Sigmoid colon (tissue), 7 donors: ENCODE results near the gene DSTN. TPM values are rescaled to one million over a fixed set of nuclear protein-coding genes. Genes with fewer than 3 reads are reported as not detected.

ENCODE experiments used
- DNase-seq: peaks from one replicate; pipeline ENCODE4 v3.0.0-alpha.2; 2019
- H3K27ac ChIP-seq, 4 donors: fragments of 200-600 bp; sonication (generic); one replicate each; pipeline ENCODE4 v1.5.1; 2016 to 2019; ENCODE audit warnings: mild to moderate bottlenecking in 1 of 4
- H3K27me3 ChIP-seq, 3 donors: fragments of 200-600 bp; sonication (generic); one replicate each; pipeline ENCODE4 v1.5.1; 2019; ENCODE audit warnings: mild to moderate bottlenecking in 1 of 3
- H3K36me3 ChIP-seq, 4 donors: fragments of 200-600 bp; sonication (generic); one replicate each; pipeline ENCODE4 v1.5.1; 2016 to 2019
- H3K4me1 ChIP-seq, 4 donors: fragments of 200-600 bp; sonication (generic); one replicate each; pipeline ENCODE4 v1.5.1; 2017 to 2019
- H3K4me3 ChIP-seq, 4 donors: fragments of 200-600 bp; sonication (generic); one replicate each; pipeline ENCODE4 v1.5.1; 2017 to 2019; ENCODE audit warnings: mild to moderate bottlenecking in 2 of 4, moderate library complexity in 1 of 4
- H3K9me3 ChIP-seq, 4 donors: fragments of 200-600 bp in 3 of 4; sonication (generic) in 3 of 4; one replicate each; pipeline versions ENCODE4 v1.5.1 to v1.6.1; 2013 to 2019
- EP300 ChIP-seq, 4 donors: sonication (generic); formaldehyde crosslinking; IDR thresholded peaks; one replicate each; pipeline ENCODE4 v1.6.1; 2017; ENCODE audit warnings: antibody characterized with exemption in 4 of 4
- POLR2A ChIP-seq, 2 donors: fragments of 450-650 bp; IDR thresholded peaks; one replicate each; pipeline ENCODE4 v1.6.1; 2016; ENCODE audit warnings: antibody characterized with exemption in 2 of 2, mild to moderate bottlenecking in 2 of 2, moderate library complexity in 2 of 2
- POLR2AphosphoS5 ChIP-seq, 4 donors: sonication (generic); formaldehyde crosslinking; IDR thresholded peaks; one replicate each; pipeline ENCODE4 v1.6.1; 2017; ENCODE audit warnings: antibody characterized with exemption in 4 of 4
- WGBS, 2 donors: extraction: QIAGEN DNeasy Blood & Tissue Kit; methylation state at CpG; one replicate each; pipeline ENCODE4 v1.1.7; 2013; 5-methylcytosine and 5-hydroxymethylcytosine counted together
- intact Hi-C: fragments of 100-400 bp; cut with DNase I; formaldehyde crosslinking; loops from one replicate; pipeline ENCODE4 v1.15.1; 2023
- polyA plus RNA-seq, 3 donors: library from polyadenylated mRNA; stranded (reverse); fragments of 200-250 nt; gene quantifications; one replicate each; pipeline ENCODE4 v1.2.3, GENCODE V29; 2013
- total RNA-seq, 4 donors: library from RNA; depleted of rRNA; stranded (reverse); fragments of >200 nt; gene quantifications; one replicate each; pipeline ENCODE4 v1.1.0, GENCODE V29; 2016
- TF ChIP-seq, protein P1 (sequence below), 4 experiments: fragments of 450-650 bp in 3 of 4; fragments of 200-600 bp in 1 of 4; IDR thresholded peaks; one replicate each; pipeline ENCODE4 v1.5.1; 2016 to 2019; ENCODE audit warnings: antibody characterized with exemption in 4 of 4, mild to moderate bottlenecking in 3 of 4, moderate library complexity in 2 of 4
- donor health status: healthy with polysubstance abuse.
- donor health status: Bipolar disorder and iron deficiency.
- donor health status: healthy.

The DSTN gene
- total and polyA plus RNA-seq, 7 donors: 429 to 2,237 (median 1,872) TPM

DNA sequence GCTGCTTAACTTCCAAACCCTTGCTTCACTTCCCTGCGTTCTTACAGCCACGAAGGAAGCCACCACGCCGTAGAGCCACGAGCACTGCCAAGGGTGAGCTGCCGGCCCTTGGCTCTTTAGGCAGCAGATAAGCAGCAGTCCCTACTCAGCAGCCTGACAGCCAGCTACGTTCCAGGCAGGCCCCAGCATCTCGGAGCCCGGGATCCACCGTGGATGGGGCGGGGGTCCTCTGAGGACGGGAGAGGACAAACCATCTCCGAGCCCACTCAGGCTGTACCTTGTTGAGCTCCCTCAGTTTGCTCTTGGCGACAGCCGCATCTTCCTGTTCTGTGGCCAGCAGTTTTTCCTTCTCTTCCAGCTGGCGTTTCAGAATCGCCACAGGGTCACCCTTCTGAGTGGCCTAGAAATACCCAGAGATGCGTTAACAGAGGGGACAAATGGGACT, 71.7 kb downstream of the DSTN start:
- Histone ChIP-seq H3K27me3 (no peaks in the 10 kb centered on the region), H3K27ac (peak overlapping the region in 3 of 4 donors; percentile 11 to 49 (median 20)), H3K36me3 (peaks cover 0 to 49% (median 16%) of the 10 kb centered on the region in 4 donors), H3K9me3 (no peaks in the 10 kb centered on the region), H3K4me3 (no peak overlapping the region), H3K4me1 (peaks cover 0 to 54% (median 39%) of the 10 kb centered on the region in 4 donors)
- WGBS, 2 donors: 91 to 92% methylated on average over 18 of the region's 18 CpGs
- intact Hi-C loops: no loop called here
- TF ChIP-seq POLR2A (IDR thresholded peaks at IDR 0.05) (no peak), EP300 (IDR thresholded peaks at IDR 0.05) (no peak), POLR2AphosphoS5 (IDR thresholded peaks at IDR 0.05) (no peak)
- TF ChIP-seq, protein P1, sequence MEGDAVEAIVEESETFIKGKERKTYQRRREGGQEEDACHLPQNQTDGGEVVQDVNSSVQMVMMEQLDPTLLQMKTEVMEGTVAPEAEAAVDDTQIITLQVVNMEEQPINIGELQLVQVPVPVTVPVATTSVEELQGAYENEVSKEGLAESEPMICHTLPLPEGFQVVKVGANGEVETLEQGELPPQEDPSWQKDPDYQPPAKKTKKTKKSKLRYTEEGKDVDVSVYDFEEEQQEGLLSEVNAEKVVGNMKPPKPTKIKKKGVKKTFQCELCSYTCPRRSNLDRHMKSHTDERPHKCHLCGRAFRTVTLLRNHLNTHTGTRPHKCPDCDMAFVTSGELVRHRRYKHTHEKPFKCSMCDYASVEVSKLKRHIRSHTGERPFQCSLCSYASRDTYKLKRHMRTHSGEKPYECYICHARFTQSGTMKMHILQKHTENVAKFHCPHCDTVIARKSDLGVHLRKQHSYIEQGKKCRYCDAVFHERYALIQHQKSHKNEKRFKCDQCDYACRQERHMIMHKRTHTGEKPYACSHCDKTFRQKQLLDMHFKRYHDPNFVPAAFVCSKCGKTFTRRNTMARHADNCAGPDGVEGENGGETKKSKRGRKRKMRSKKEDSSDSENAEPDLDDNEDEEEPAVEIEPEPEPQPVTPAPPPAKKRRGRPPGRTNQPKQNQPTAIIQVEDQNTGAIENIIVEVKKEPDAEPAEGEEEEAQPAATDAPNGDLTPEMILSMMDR (IDR thresholded peaks at IDR 0.05): no peak
- DNase-seq: no peak

DNA sequence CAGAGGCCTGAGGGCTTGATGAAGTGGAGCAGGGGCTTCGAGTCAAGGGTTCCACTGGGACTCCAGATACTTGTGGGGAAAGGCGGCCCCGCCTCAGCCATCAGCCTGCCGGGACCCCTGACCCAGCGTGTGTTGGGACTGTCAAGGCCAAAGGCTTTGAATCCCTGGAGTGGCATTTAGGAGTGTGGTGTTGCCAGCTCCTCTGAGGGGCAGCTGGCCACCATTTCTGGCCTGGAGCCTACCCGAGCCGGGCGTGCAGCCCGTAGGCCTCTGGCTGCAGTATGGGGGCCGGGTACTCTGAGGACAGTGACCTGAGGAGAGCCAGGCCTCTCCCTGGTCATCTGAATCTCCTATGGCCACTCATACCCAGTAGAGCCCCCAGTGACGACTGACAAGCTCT, 72.1 kb downstream of the DSTN start:
- no peak for DNase-seq
- intact Hi-C loops: no loop called here
- Histone ChIP-seq H3K9me3 (no peaks in the 10 kb centered on the region), H3K36me3 (peaks cover 0 to 45% (median 15%) of the 10 kb centered on the region in 4 donors), H3K27me3 (no peaks in the 10 kb centered on the region), H3K4me3 (no peak overlapping the region), H3K27ac (peak overlapping the region; percentile 11 to 49 (median 16)), H3K4me1 (peaks cover 0 to 54% (median 40%) of the 10 kb centered on the region in 4 donors)
- TF ChIP-seq POLR2A (IDR thresholded peaks at IDR 0.05) (no peak), EP300 (IDR thresholded peaks at IDR 0.05) (no peak), POLR2AphosphoS5 (IDR thresholded peaks at IDR 0.05) (no peak)
- TF ChIP-seq, protein P1 (IDR thresholded peaks at IDR 0.05): no peak
- WGBS, 2 donors: 93 to 95% methylated on average over 11 of the region's 11 CpGs

DNA sequence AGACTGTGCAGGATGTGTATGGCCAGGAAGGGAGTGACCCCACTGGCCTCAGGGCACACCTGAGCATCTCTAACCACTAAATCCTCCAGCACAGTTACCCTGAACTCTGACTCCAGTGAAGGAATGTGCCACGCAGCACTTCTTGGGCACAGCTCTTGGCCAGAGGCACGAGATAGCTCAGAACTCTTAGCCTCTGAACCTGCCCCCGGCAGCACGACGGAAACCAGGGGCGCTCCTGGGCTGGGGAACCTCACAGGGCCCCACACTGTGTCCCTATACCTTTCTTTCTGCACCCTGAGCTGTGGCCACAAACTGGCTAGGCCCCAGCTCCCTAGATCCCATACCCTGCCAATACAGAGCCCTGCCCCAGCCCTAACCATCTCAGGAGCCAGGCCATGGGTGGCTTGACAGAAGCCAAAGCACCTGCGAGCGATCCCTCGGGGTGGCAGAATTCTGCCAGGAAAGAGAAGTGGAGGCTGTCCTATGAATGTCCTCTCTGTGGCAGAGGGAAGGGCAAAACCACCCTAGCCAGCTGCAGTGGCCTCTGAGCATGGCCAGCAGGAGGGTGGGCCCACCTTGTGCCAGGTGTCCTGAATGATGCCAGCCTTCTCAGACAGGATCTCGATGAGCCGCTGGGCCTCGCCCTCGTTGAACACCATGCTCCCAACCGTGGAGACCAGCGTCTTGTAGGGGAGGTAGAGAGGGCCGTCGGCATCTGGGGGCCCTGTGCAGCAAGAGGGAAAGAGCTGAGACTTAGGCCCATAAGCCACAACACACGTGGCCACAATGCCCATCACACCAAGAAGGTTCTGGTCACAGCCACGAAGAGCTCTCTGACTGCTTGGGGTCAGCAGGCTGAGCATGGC, 72.8 kb downstream of the DSTN start:
- Histone ChIP-seq H3K27ac (peak overlapping the region in 2 of 4 donors; percentile 49 to 69), H3K27me3 (no peaks in the 10 kb centered on the region), H3K4me1 (peaks cover 0 to 54% (median 44%) of the 10 kb centered on the region in 4 donors), H3K4me3 (no peak overlapping the region), H3K9me3 (no peaks in the 10 kb centered on the region), H3K36me3 (peaks cover 0 to 45% (median 15%) of the 10 kb centered on the region in 4 donors)
- intact Hi-C loops: no loop called here
- DNase-seq: no peak
- WGBS, 2 donors: 78 to 89% methylated on average over 19 of the region's 19 CpGs
- TF ChIP-seq POLR2AphosphoS5 (IDR thresholded peaks at IDR 0.05): no peak
- no peak for TF ChIP-seq POLR2A (IDR thresholded peaks at IDR 0.05)
- TF ChIP-seq EP300 (IDR thresholded peaks at IDR 0.05): no peak
- TF ChIP-seq, protein P1 (IDR thresholded peaks at IDR 0.05): no peak

DNA sequence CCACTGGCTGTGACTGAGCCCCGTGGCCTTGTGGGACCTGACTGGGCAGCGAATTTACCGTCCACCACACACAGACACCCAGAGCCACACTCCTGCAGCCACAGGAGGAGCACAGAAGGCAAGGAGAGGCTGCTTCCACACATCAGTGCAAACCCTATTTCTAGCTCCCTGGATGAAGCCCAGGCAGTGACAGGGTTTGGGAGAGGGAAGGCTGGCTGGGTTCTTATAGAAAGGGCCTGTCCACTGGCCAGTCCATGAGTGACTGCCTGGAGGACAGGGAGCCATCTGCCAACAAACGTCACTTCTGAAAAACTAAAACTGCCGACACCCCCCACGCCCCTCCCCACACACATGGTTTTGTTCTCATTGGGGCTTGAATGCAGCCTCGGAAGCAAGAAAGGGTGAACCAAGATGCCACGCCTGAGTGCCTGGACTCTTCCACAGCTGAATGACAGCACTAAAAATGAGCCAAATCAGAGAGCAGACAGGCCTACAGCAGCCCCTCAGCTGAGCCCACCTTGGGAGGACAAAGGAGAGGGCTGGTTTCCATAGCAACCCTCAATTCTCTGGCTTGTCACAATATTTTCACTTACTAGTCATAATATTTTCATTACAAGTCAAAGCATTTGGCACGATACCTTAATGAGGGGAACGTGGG, 73.8 kb downstream of the DSTN start:
- 61 to 72% methylated on average over 10 of the region's 10 CpGs for WGBS, 2 donors
- no peaks in the 10 kb centered on the region for H3K27me3 ChIP-seq
- intact Hi-C loops: no loop called here
- H3K4me1 ChIP-seq: peaks cover 0 to 62% (median 52%) of the 10 kb centered on the region in 4 donors
- no peak for DNase-seq
- H3K9me3 ChIP-seq: no peaks in the 10 kb centered on the region
- TF ChIP-seq POLR2AphosphoS5 (IDR thresholded peaks at IDR 0.05): no peak
- TF ChIP-seq POLR2A (IDR thresholded peaks at IDR 0.05): no peak
- no peak for TF ChIP-seq EP300 (IDR thresholded peaks at IDR 0.05)
- TF ChIP-seq, protein P1 (IDR thresholded peaks at IDR 0.05): no peak
- H3K36me3 ChIP-seq: peaks cover 0 to 36% (median 12%) of the 10 kb centered on the region in 4 donors
- H3K27ac ChIP-seq: peak overlapping the region in 3 of 4 donors; percentile 46 to 69 (median 49)
- no peak overlapping the region for H3K4me3 ChIP-seq
